22Rv1 (cell line): ENCODE measurements around the gene CRMP1.

ENCODE experiments used
- H3K27ac ChIP-seq: fragments of 450-650 bp; 2 replicates; pipeline ENCODE4 v1.5.1; 2017
- ZFX ChIP-seq: fragments of 450-650 bp; IDR thresholded peaks from 2 replicates; pipeline ENCODE4 v1.6.1; 2017; ENCODE audit warnings: antibody characterized with exemption, borderline replicate concordance
- TF ChIP-seq, protein P1 (sequence below): fragments of 450-650 bp; IDR thresholded peaks from 2 replicates; pipeline ENCODE4 v1.5.1; 2017; ENCODE audit warnings: mild to moderate bottlenecking

Gene CRMP1

GRCh38 chr4:5774416-5775036 is 118.4 kb downstream of the CRMP1 start:
- TF ChIP-seq ZFX = no peak
- TF ChIP-seq, protein P1, sequence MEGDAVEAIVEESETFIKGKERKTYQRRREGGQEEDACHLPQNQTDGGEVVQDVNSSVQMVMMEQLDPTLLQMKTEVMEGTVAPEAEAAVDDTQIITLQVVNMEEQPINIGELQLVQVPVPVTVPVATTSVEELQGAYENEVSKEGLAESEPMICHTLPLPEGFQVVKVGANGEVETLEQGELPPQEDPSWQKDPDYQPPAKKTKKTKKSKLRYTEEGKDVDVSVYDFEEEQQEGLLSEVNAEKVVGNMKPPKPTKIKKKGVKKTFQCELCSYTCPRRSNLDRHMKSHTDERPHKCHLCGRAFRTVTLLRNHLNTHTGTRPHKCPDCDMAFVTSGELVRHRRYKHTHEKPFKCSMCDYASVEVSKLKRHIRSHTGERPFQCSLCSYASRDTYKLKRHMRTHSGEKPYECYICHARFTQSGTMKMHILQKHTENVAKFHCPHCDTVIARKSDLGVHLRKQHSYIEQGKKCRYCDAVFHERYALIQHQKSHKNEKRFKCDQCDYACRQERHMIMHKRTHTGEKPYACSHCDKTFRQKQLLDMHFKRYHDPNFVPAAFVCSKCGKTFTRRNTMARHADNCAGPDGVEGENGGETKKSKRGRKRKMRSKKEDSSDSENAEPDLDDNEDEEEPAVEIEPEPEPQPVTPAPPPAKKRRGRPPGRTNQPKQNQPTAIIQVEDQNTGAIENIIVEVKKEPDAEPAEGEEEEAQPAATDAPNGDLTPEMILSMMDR = no peak
- no peak overlapping the region for H3K27ac ChIP-seq

- no peak overlapping the region for H3K27ac ChIP-seq
- no peak for TF ChIP-seq ZFX
Observed at GRCh38 chr4:5773271-5773555, 119.7 kb downstream of the CRMP1 start.

- no peak for TF ChIP-seq ZFX
- TF ChIP-seq, protein P1 = no peak
Observed at GRCh38 chr4:5772528-5773270, 120.2 kb downstream of the CRMP1 start.

More at GRCh38 chr4:5772528-5773270, 120.2 kb downstream of the CRMP1 start:
- no peak overlapping the region for H3K27ac ChIP-seq
